Peyer's patch (tissue), 4 donors: Measurements from ENCODE around the gene FGF12.

Source experiments
- POLR2A ChIP-seq, 2 donors: fragments of 450-650 bp; IDR thresholded peaks; one replicate each; pipeline ENCODE4 v1.5.1; 2017; ENCODE audit warnings: antibody characterized with exemption in 2 of 2, mild to moderate bottlenecking in 2 of 2, moderate library complexity in 2 of 2
- TF ChIP-seq, protein P1 (sequence below), 6 experiments: fragments of 450-650 bp in 4 of 6; fragments of 200-600 bp in 2 of 6; sonication (generic) in 1 of 6; IDR thresholded peaks; one replicate each; pipeline ENCODE4 v1.5.1; 2017 to 2019; ENCODE audit warnings: antibody characterized with exemption in 6 of 6, mild to moderate bottlenecking in 3 of 6, moderate library complexity in 1 of 6

DNA sequence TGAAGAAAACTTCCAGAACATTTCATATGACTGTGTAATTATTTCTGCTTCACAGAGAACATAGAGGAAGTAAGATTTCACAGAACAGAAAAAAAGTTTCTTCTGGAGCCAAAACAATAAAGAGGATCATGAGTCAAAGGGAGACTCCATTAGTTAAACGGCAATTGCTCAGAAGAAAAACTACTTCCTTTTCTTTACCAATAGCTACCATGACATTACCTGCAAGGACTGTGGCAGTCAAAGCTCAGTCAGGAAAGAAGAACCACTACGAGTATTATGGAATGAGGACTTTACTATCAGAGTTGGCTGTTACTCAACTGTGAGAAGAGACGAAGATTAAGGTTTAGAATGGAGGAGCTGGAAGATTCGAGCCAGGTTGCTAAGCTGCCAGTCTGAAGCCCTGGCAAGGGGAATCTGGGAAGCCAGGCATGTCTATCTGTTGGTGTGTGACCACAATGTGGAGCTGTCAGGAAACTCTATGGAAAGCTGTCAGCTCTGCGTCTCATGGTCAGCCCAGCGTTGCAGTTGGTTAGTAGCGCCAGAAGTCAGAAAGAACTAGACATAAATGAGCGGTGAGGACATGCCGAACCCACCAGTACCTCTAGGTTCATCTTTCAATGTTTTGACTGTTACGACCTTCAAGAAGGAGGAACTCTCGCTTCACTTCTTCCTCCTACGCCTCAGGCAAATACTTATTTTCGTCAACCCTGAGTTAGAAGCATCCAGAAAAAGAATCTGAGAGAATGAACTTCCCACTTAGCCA is 604.3 kb downstream of the FGF12 start:
- TF ChIP-seq, protein P1, sequence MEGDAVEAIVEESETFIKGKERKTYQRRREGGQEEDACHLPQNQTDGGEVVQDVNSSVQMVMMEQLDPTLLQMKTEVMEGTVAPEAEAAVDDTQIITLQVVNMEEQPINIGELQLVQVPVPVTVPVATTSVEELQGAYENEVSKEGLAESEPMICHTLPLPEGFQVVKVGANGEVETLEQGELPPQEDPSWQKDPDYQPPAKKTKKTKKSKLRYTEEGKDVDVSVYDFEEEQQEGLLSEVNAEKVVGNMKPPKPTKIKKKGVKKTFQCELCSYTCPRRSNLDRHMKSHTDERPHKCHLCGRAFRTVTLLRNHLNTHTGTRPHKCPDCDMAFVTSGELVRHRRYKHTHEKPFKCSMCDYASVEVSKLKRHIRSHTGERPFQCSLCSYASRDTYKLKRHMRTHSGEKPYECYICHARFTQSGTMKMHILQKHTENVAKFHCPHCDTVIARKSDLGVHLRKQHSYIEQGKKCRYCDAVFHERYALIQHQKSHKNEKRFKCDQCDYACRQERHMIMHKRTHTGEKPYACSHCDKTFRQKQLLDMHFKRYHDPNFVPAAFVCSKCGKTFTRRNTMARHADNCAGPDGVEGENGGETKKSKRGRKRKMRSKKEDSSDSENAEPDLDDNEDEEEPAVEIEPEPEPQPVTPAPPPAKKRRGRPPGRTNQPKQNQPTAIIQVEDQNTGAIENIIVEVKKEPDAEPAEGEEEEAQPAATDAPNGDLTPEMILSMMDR (IDR thresholded peaks at IDR 0.05), result no peak
- TF ChIP-seq POLR2A (IDR thresholded peaks at IDR 0.05), result no peak
